ENCODE measurements around the gene DDC. TPM values are rescaled to one million over a fixed set of nuclear protein-coding genes. Genes with fewer than 3 reads are reported as not detected.
A peak's percentile ranks its signal among the peaks of the same experiment; 100 is the strongest.

The DDC gene, protein sequence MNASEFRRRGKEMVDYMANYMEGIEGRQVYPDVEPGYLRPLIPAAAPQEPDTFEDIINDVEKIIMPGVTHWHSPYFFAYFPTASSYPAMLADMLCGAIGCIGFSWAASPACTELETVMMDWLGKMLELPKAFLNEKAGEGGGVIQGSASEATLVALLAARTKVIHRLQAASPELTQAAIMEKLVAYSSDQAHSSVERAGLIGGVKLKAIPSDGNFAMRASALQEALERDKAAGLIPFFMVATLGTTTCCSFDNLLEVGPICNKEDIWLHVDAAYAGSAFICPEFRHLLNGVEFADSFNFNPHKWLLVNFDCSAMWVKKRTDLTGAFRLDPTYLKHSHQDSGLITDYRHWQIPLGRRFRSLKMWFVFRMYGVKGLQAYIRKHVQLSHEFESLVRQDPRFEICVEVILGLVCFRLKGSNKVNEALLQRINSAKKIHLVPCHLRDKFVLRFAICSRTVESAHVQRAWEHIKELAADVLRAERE
- total RNA-seq (ENCODE audit: unreplicated experiment): 3.8 TPM
- long read RNA-seq, partial matches to known transcripts: 0 of 2 reads
- long read RNA-seq, other reads (novel, unspliced or antisense): 0 of 2 reads

DNA sequence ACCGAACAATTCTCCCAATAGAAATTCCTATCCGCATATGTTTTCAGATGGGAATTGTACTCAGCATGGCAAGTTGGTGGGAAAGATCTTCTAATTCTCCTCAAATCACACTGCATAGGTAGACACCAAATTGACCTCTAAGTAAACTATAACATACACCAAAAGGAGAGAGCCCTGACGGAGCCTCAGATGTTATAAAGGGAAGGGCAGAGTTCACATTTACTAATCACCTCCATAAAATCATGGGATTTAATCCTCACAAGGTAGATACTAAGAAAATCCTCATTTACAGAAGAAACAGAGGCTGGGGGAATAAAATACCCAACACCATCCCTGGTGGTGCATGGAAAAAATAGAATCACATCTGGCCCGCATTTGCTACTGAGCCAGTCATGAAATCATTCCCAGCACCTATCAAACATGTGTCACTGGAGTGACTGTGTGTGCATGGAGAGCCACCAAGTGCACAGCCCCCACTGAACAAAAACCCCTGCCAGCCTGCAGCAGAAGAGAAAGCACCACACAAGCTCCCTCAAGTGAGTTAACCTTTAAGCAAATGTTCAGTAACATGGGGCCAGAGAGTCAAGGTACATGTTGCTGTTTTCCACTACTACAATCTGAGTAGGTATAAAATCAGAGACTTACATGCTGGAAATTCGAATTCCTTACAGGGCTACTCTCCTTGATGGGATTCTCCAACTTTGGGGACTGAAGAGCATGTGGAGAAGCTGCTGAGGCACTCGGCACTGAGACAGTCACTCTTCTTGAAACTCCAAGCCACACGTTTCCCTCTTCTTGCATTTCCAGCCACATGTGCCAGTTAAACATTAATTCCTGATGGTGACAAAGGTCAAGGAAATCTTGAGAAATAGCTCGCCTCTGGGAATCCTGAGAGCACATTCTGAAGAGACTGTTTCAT lies at the start of gene DDC:
DDC (minus strand) TSS at position 766 of the 919 bp plus-strand sequence. CDS start 21,320 bp downstream, outside the sequence.
- no peak for DNase-seq
- peaks cover 4% of the 10 kb centered on the region for H3K27me3 Mint-ChIP-seq (ENCODE audit: unreplicated experiment)
- TF ChIP-seq, protein P1, sequence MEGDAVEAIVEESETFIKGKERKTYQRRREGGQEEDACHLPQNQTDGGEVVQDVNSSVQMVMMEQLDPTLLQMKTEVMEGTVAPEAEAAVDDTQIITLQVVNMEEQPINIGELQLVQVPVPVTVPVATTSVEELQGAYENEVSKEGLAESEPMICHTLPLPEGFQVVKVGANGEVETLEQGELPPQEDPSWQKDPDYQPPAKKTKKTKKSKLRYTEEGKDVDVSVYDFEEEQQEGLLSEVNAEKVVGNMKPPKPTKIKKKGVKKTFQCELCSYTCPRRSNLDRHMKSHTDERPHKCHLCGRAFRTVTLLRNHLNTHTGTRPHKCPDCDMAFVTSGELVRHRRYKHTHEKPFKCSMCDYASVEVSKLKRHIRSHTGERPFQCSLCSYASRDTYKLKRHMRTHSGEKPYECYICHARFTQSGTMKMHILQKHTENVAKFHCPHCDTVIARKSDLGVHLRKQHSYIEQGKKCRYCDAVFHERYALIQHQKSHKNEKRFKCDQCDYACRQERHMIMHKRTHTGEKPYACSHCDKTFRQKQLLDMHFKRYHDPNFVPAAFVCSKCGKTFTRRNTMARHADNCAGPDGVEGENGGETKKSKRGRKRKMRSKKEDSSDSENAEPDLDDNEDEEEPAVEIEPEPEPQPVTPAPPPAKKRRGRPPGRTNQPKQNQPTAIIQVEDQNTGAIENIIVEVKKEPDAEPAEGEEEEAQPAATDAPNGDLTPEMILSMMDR (IDR thresholded peaks at IDR 0.05; ENCODE audit: partially characterized antibody, unreplicated experiment): no peak
- peaks cover 9% of the 10 kb centered on the region for H3K4me1 Mint-ChIP-seq (ENCODE audit: low read depth, unreplicated experiment)
- H3K36me3 Mint-ChIP-seq (ENCODE audit: unreplicated experiment): no peaks in the 10 kb centered on the region
- H3K9me3 Mint-ChIP-seq (ENCODE audit: unreplicated experiment): no peaks in the 10 kb centered on the region
- H3K4me3 Mint-ChIP-seq (ENCODE audit: unreplicated experiment): no peak within 1 kb of the TSS
- peak within 1 kb of the TSS; percentile 3 for H3K27ac Mint-ChIP-seq (ENCODE audit: unreplicated experiment)

DNA sequence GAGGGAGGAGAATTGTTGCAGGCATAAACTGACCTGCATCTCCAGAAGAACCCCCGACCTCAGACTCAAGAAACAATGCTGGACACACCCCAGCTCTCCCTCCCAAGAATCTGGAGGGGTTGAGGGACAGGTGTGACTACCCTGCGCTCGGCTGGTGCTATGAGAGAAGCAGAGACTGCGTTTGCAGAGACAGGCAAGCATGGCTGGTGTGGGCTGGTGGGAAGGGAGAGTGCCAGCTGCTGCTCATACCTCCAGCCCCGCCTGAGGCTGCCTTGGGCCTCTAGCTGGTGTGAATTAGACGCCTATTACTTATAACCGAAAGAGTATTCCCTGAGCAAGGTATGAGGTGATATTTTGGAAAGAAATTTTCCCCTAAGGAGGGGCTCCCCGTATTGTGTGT lies 48.3 kb upstream of the DDC start:
- Mint-ChIP-seq H3K4me1 (ENCODE audit: low read depth, unreplicated experiment) (no peaks in the 10 kb centered on the region), H3K9me3 (ENCODE audit: unreplicated experiment) (peaks cover 3% of the 10 kb centered on the region), H3K4me3 (ENCODE audit: unreplicated experiment) (no peak overlapping the region), H3K27me3 (ENCODE audit: unreplicated experiment) (no peaks in the 10 kb centered on the region), H3K27ac (ENCODE audit: unreplicated experiment) (no peak overlapping the region), H3K36me3 (ENCODE audit: unreplicated experiment) (no peaks in the 10 kb centered on the region)
- no peak for DNase-seq
- TF ChIP-seq, protein P1 (IDR thresholded peaks at IDR 0.05; ENCODE audit: partially characterized antibody, unreplicated experiment): no peak

DNA sequence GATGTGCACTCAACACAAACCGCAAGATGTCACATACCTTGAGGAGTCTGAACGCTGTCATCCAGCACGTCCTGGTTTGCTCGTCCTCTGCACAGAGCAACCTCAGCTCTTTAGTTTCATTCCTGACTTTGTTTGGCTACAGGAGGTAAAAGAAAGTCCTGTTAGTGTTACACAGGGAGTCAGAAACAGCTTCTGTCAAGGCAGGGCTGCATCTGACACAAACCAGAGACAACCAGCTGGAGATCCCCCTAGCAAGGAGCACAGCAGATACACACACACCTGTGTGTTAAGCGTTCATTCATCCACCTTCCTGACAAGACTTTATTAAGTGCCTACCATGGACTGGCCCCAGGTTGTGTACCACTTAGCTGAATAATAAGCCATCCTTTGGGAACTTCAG lies 47.5 kb upstream of the DDC start:
- Mint-ChIP-seq H3K27me3 (ENCODE audit: unreplicated experiment) (no peaks in the 10 kb centered on the region), H3K4me3 (ENCODE audit: unreplicated experiment) (no peak overlapping the region), H3K9me3 (ENCODE audit: unreplicated experiment) (peaks cover 1% of the 10 kb centered on the region), H3K27ac (ENCODE audit: unreplicated experiment) (no peak overlapping the region), H3K4me1 (ENCODE audit: low read depth, unreplicated experiment) (no peaks in the 10 kb centered on the region), H3K36me3 (ENCODE audit: unreplicated experiment) (no peaks in the 10 kb centered on the region)
- DNase-seq: no peak
- TF ChIP-seq, protein P1 (IDR thresholded peaks at IDR 0.05; ENCODE audit: partially characterized antibody, unreplicated experiment): no peak

DNA sequence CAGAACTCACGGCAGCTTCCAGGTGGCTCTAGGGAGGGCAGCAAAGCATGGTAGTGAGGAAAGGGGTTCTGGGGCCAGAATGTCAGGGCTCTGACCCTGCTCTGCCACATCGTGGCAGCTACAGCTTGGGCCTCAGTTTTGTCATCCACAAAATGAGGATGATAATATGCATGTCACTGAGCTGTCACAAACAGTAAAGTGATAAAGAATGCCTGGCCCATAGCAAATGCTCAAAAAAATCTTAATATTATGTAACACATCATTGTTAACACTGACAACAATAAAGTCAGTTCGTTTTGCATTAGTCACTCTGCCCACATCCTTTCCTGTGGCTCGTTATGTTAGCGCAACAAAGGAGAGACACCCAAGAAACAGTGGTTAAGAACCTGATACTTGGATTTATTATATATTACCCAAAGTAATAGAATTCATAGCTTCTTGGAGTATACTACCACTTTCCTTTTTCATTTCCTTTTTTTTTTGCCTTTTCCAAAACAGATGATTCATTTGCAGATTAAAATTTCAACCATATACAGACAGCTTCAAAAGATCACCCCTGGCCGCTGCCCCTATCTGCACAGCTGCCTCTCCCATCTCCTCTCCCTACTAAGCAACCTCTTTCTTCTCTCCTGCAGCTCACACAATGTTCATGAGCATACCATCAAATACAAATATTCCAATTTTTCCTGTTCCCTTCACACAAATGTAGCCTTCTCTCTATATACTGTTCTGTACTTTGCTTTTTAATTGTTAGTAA lies 45.5 kb upstream of the DDC start:
- no peak overlapping the region for H3K27ac Mint-ChIP-seq (ENCODE audit: unreplicated experiment)
- H3K4me1 Mint-ChIP-seq (ENCODE audit: low read depth, unreplicated experiment): peaks cover 1% of the 10 kb centered on the region
- no peak overlapping the region for H3K4me3 Mint-ChIP-seq (ENCODE audit: unreplicated experiment)
- H3K36me3 Mint-ChIP-seq (ENCODE audit: unreplicated experiment): peaks cover 6% of the 10 kb centered on the region
- DNase-seq: no peak
- peaks cover 1% of the 10 kb centered on the region for H3K9me3 Mint-ChIP-seq (ENCODE audit: unreplicated experiment)
- TF ChIP-seq, protein P1 (IDR thresholded peaks at IDR 0.05; ENCODE audit: partially characterized antibody, unreplicated experiment): no peak
- H3K27me3 Mint-ChIP-seq (ENCODE audit: unreplicated experiment): no peaks in the 10 kb centered on the region

Measured in glutamatergic neuron (in vitro differentiated cells).